Suprapubic skin (tissue), 4 donors: ENCODE results near the gene SPTBN1. TPM values are rescaled to one million over a fixed set of nuclear protein-coding genes. Genes with fewer than 3 reads are reported as not detected.

Experiments
- DNase-seq, 2 donors: peaks; one replicate each; pipeline ENCODE4 v3.0.0-alpha.2; 2019; ENCODE audit warnings: low spot score in 2 of 2
- H3K27ac ChIP-seq: fragments of 200-600 bp; sonication (generic); one replicate; pipeline ENCODE4 v1.5.1; 2019
- H3K27me3 ChIP-seq: fragments of 200-600 bp; sonication (generic); one replicate; pipeline ENCODE4 v1.5.1; 2019
- H3K36me3 ChIP-seq: fragments of 200-600 bp; sonication (generic); one replicate; pipeline ENCODE4 v1.5.1; 2019
- H3K4me1 ChIP-seq: fragments of 200-600 bp; sonication (generic); one replicate; pipeline ENCODE4 v1.5.1; 2019
- H3K4me3 ChIP-seq: fragments of 200-600 bp; sonication (generic); one replicate; pipeline ENCODE4 v1.5.1; 2019; ENCODE audit warnings: mild to moderate bottlenecking
- H3K9me3 ChIP-seq: fragments of 200-600 bp; sonication (generic); one replicate; pipeline ENCODE4 v1.5.1; 2019
- EP300 ChIP-seq: sonication (generic); formaldehyde crosslinking; IDR thresholded peaks from one replicate; pipeline ENCODE4 v1.6.1; 2017; ENCODE audit warnings: antibody characterized with exemption
- POLR2A ChIP-seq, 2 donors: fragments of 450-650 bp; IDR thresholded peaks; one replicate each; pipeline ENCODE4 v1.6.1; 2017; ENCODE audit warnings: antibody characterized with exemption in 2 of 2, mild to moderate bottlenecking in 2 of 2, moderate library complexity in 2 of 2
- POLR2AphosphoS5 ChIP-seq, 3 donors: sonication (generic); formaldehyde crosslinking; IDR thresholded peaks; one replicate each; pipeline ENCODE4 v1.6.1; 2017; ENCODE audit warnings: antibody characterized with exemption in 3 of 3
- WGBS: methylation state at CpG from one replicate; pipeline ENCODE4 v1.1.5; 2018; 5-methylcytosine and 5-hydroxymethylcytosine counted together
- total RNA-seq, 4 donors: library from RNA; depleted of rRNA; stranded (reverse); fragments of >200 nt; gene quantifications; one replicate each; pipeline ENCODE4 v1.1.0, GENCODE V29; 2016
- TF ChIP-seq, protein P1 (sequence below), 2 donors: fragments of 200-600 bp in 1 of 2; fragments of 450-650 bp in 1 of 2; sonication (generic) in 1 of 2; IDR thresholded peaks; one replicate each; pipeline ENCODE4 v1.5.1; 2016 to 2019; ENCODE audit warnings: antibody characterized with exemption in 2 of 2, mild to moderate bottlenecking in 1 of 2, moderate library complexity in 1 of 2

The SPTBN1 gene
- total RNA-seq, 4 donors from 2014 or later = 173 to 250 (median 203) TPM

DNA sequence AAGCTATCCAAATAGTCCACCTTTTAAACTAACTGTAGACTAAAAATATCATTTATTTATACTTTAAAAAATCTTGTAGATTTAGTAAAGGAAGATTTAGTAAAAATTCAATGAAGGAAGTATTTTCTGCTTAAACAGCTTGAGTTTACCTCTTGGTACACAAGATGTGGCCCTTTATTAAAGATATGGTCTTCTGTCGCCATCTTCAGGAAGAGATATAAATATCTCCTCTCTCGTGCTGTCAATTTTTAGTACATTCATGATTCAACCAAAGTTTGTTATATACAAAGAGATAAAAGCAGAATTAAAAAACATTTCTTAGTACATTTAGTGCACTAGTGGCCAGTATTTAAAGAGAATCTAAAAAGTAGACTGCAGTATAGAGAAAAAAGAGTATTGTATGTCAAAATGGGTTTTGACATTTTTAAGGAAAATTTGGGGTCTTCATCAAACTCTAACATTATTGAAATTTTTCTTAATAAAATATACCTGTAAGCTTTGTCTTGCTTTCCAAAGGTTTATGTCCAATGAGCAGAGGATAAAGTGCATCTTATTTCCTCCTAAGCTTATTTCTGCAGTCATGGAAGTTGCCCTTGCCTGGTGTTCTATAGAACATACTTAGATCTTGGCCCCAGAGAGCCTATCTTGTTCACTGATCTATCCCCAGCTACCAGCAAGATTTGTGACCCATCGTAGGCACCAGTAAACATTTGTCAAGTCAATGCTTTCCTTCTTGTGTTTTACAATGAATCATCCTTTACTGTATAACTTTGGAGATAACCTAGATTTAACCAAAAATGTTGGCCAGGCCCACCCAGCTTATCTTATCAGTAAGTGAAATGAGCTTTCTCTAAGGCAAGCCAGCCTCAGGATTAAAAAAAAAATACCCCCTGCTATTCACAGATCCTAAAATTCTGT is 248.8 kb downstream of the SPTBN1 start:
- Histone ChIP-seq H3K27ac (no peak overlapping the region), H3K27me3 (no peaks in the 10 kb centered on the region), H3K4me1 (peaks cover 11% of the 10 kb centered on the region), H3K4me3 (no peak overlapping the region), H3K9me3 (no peaks in the 10 kb centered on the region), H3K36me3 (no peaks in the 10 kb centered on the region)
- 9% methylated on average over 3 of the region's 3 CpGs for WGBS
- TF ChIP-seq POLR2A (IDR thresholded peaks at IDR 0.05) (no peak), EP300 (no peak), POLR2AphosphoS5 (IDR thresholded peaks at IDR 0.05) (no peak)
- TF ChIP-seq, protein P1, sequence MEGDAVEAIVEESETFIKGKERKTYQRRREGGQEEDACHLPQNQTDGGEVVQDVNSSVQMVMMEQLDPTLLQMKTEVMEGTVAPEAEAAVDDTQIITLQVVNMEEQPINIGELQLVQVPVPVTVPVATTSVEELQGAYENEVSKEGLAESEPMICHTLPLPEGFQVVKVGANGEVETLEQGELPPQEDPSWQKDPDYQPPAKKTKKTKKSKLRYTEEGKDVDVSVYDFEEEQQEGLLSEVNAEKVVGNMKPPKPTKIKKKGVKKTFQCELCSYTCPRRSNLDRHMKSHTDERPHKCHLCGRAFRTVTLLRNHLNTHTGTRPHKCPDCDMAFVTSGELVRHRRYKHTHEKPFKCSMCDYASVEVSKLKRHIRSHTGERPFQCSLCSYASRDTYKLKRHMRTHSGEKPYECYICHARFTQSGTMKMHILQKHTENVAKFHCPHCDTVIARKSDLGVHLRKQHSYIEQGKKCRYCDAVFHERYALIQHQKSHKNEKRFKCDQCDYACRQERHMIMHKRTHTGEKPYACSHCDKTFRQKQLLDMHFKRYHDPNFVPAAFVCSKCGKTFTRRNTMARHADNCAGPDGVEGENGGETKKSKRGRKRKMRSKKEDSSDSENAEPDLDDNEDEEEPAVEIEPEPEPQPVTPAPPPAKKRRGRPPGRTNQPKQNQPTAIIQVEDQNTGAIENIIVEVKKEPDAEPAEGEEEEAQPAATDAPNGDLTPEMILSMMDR (IDR thresholded peaks at IDR 0.05) = peak; percentile 47 to 61
- DNase-seq = no peak

DNA sequence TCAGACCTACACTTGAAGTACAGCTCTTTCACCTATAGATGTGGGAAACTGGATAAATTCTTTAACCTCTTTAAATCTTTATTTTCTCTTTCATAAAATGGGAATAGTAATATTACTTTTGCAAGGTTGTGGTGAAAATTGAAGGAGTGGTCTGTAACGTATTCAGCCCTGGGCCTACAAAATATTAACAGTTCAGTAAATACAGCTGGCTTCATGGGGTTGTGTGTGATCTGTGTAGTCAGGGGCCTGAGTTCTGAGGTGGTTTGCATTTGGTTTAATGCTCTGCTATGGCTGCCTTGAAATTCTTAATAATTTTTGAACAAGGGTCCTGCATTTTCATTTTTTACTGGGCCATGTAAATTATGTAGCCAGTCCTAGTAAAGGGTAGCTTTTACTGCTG is 250.5 kb downstream of the SPTBN1 start:
- TF ChIP-seq POLR2AphosphoS5 (IDR thresholded peaks at IDR 0.05) (no peak), EP300 (no peak), POLR2A (IDR thresholded peaks at IDR 0.05) (no peak)

DNA sequence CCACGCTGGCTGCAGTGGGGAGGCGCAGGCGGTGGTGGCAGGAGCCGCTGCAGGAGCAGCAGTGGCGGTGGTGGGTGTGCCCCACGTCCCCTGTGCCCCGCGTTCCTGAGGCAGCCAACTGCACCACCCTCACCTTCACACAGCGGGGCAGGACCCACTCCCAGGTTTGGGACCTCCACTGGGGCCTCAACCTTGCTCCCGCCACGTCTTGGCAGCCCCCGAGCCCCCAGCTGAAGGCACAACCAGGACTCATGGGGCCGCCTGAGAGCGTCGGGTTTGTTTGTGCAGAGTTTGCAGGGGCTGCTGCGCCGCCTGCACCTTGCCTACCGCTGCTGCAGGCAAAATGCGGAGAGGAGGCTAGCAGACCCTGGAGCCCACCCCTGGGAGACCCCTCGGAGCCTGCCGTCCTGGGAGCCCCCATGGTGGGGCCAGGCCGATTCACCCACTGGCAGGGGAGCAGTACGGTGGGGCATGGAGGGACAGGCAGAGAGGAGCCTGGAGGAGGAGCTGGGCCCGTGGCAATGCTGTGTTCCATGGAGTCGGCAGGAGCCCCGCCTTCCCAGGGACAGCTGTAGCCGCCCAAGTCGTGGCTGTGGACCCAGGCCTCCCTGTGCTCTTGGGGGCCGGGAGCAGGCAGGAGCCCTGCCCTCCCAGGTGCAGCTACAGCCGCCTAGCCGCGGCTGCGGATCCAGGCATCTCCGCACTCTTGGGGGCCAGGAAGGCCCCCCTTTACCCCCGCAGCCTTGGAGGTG is 252.6 kb downstream of the SPTBN1 start:
- DNase-seq = peak in 1 of 2 donors; percentile 83
- H3K36me3 ChIP-seq = no peaks in the 10 kb centered on the region
- WGBS = 27% methylated on average over 6 of the region's 35 CpGs
- no peaks in the 10 kb centered on the region for H3K27me3 ChIP-seq
- peaks cover 11% of the 10 kb centered on the region for H3K4me1 ChIP-seq
- H3K4me3 ChIP-seq = peak overlapping the region; percentile 47
- no peaks in the 10 kb centered on the region for H3K9me3 ChIP-seq
- TF ChIP-seq EP300 (no peak), POLR2A (IDR thresholded peaks at IDR 0.05) (no peak), POLR2AphosphoS5 (IDR thresholded peaks at IDR 0.05) (no peak)
- TF ChIP-seq, protein P1 (IDR thresholded peaks at IDR 0.05) = no peak
- peak overlapping the region; percentile 59 for H3K27ac ChIP-seq

More for the DNA sequence above, 250.5 kb downstream of the SPTBN1 start:
- Histone ChIP-seq H3K27ac (no peak overlapping the region), H3K36me3 (no peaks in the 10 kb centered on the region), H3K4me3 (no peak overlapping the region), H3K4me1 (peaks cover 11% of the 10 kb centered on the region), H3K9me3 (no peaks in the 10 kb centered on the region), H3K27me3 (no peaks in the 10 kb centered on the region)
- DNase-seq = no peak
- 93% methylated on average over 1 of the region's 1 CpG for WGBS

DNA sequence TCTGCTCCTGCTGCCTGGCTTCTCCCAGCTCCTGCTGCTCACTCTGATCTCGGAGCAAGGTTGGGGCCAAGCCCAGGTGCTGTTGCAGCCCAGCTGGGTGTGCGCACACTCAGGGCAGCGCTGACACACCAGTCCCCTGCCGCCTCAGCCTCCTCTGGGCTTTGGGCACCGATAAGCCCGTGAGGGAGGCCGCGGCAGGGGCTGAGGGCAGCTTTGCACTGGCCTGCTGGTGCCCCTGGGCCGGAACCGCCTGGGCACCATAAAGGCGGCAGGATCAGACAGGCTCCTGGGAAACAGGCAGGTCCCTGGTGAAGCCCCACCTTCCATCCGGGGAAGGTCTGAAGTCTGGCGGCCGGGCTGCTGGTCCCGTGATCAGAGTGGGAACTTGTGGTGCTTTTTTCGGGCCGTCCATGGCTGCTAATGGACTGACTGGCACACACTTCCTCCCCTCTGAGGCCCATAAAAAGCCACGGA is 253.2 kb downstream of the SPTBN1 start:
- Histone ChIP-seq H3K4me1 (peaks cover 11% of the 10 kb centered on the region), H3K4me3 (peak overlapping the region; percentile 47), H3K36me3 (no peaks in the 10 kb centered on the region), H3K27me3 (no peaks in the 10 kb centered on the region), H3K27ac (peak overlapping the region; percentile 59), H3K9me3 (no peaks in the 10 kb centered on the region)
- WGBS = no CpG with 5 or more reads among the region's 18 CpGs
- TF ChIP-seq, protein P1 (IDR thresholded peaks at IDR 0.05) = no peak
- TF ChIP-seq EP300 (no peak), POLR2AphosphoS5 (IDR thresholded peaks at IDR 0.05) (no peak), POLR2A (IDR thresholded peaks at IDR 0.05) (no peak)
- peak in 1 of 2 donors; percentile 79 for DNase-seq

DNA sequence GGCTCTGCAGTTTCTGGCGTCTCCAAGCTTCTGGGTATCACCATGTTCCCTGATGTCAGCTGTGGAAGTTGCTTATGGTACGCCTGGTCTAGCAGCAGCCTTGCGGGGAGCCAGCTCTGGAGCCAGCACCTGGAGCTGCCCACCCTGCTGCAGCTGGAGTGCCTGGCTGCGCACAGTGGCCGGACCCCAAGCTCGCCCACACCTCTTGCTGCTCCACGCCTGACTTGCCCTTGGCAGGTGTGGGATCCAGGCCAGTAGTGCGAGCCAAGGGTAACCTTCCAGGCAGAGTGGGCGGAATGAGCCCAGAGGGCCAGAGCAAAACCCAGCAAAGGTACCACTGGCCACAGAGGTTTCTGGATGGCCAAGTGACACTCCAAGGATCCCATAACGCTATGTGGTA is 254.1 kb downstream of the SPTBN1 start:
- Histone ChIP-seq H3K27me3 (no peaks in the 10 kb centered on the region), H3K36me3 (no peaks in the 10 kb centered on the region), H3K27ac (no peak overlapping the region), H3K9me3 (no peaks in the 10 kb centered on the region), H3K4me3 (no peak overlapping the region), H3K4me1 (peaks cover 11% of the 10 kb centered on the region)
- no peak for DNase-seq
- no peak for TF ChIP-seq POLR2AphosphoS5 (IDR thresholded peaks at IDR 0.05)
- TF ChIP-seq POLR2A (IDR thresholded peaks at IDR 0.05) = no peak
- TF ChIP-seq EP300 = no peak
- TF ChIP-seq, protein P1 (IDR thresholded peaks at IDR 0.05) = no peak
- 80% methylated on average over 8 of the region's 10 CpGs for WGBS
